Lung (tissue), 12 donors: ENCODE measurements around the gene RAMP1. TPM values are rescaled to one million over a fixed set of nuclear protein-coding genes. Genes with fewer than 3 reads are reported as not detected.
"Not testable (repeated sequence)": the region's sequence is repeated elsewhere in the genome, so short reads cannot be mapped to it uniquely, and the experiment has no call there.

Experiments used
- ATAC-seq: fragments of 200-7000 bp; cut with Tn5 transposase; one replicate; pipeline ENCODE4 v1.9.1; 2020; ENCODE audit warnings: moderate number of reproducible peaks; ENCODE audit not compliant: insufficient read depth, low FRiP score
- DNase-seq, 3 donors: peaks; one replicate each; pipeline ENCODE4 v3.0.0-alpha.2; 2013 to 2017
- H3K27ac ChIP-seq, 2 donors: one replicate each; pipeline ENCODE4 v1.5.1; 2013; ENCODE audit warnings: mild to moderate bottlenecking in 2 of 2, moderate library complexity in 2 of 2, control low read depth in 1 of 2, inconsistent platforms in 1 of 2, low read depth in 1 of 2, low read length in 1 of 2
- H3K27me3 ChIP-seq, 3 donors: one replicate each; pipeline ENCODE4 v1.5.1; 2013; ENCODE audit warnings: low read length in 2 of 3; ENCODE audit not compliant: control insufficient read depth in 3 of 3, insufficient read depth in 3 of 3
- H3K36me3 ChIP-seq, 4 donors: one replicate each; pipeline ENCODE4 v1.5.1; 2013; ENCODE audit warnings: low read length in 4 of 4, mild to moderate bottlenecking in 1 of 4, moderate library complexity in 1 of 4; ENCODE audit not compliant: control insufficient read depth in 4 of 4, insufficient read depth in 4 of 4
- H3K4me1 ChIP-seq, 5 donors: one replicate each; pipeline ENCODE4 v1.5.1; 2013; ENCODE audit warnings: low read length in 5 of 5, mild to moderate bottlenecking in 2 of 5, moderate library complexity in 1 of 5; ENCODE audit not compliant: control insufficient read depth in 5 of 5, insufficient read depth in 5 of 5
- H3K4me3 ChIP-seq: one replicate; pipeline ENCODE4 v1.5.1; 2013; ENCODE audit warnings: mild to moderate bottlenecking, control low read depth, moderate library complexity
- H3K9ac ChIP-seq, 2 donors: one replicate each; pipeline ENCODE4 v1.5.1; 2013; ENCODE audit warnings: low read length in 2 of 2, control low read depth in 1 of 2; ENCODE audit not compliant: insufficient read depth in 1 of 2
- H3K9me3 ChIP-seq, 4 donors: one replicate each; pipeline ENCODE4 v1.5.1; 2013; ENCODE audit warnings: low read length in 3 of 4, mild to moderate bottlenecking in 1 of 4, moderate library complexity in 1 of 4; ENCODE audit not compliant: control insufficient read depth in 4 of 4, insufficient read depth in 3 of 4
- WGBS, 2 donors: extraction: QIAGEN DNeasy Blood & Tissue Kit; methylation state at CpG; one replicate each; pipeline ENCODE4 v1.1.7; 2013; 5-methylcytosine and 5-hydroxymethylcytosine counted together
- polyA plus RNA-seq, 2 donors: library from polyadenylated mRNA; stranded (reverse); fragments of 200-250 nt; gene quantifications; one replicate each; pipeline ENCODE4 v1.2.1, GENCODE V29; 2013
- total RNA-seq, 2 donors: library from RNA; depleted of rRNA in 1 of 2; stranded (reverse); fragments of >200 nt in 1 of 2; gene quantifications; one replicate each; pipeline ENCODE4 v1.2.1, GENCODE V29; 2014 to 2021
- TF ChIP-seq, protein P1 (sequence below): IDR thresholded peaks from 2 replicates; pipeline ENCODE4 v1.5.1; 2012; ENCODE audit warnings: mild to moderate bottlenecking; ENCODE audit errors: control extremely low read depth, extremely low read depth
- donor health status: control.
- donor health status: control.
- donor health status: Bipolar disorder and iron deficiency.
- donor health status: healthy.
- donor health status: DM: yes; HTN: yes; CAD: no.

RAMP1 gene
- total and polyA plus RNA-seq, 4 donors: 10.5 to 26.1 (median 12.6) TPM

DNA sequence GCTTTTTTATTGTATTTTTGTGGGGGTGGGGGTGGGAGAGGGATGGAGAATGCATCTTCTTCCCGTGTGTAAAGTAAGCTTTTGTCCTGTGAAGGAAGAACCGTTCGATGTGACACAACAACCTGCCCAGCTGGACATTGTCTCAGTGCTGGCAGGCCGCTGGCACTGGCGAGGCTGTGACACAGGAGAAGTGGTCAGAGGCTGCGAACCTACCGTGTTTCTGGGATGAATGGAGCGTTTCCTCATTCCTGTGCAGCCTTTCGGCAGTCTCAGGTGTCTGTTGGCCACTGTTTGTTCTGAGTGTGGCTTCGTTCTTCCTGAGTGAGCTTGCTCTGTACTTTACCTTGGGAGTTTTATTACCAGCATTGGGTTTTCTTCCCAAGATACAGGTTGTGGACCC lies 8.0 kb downstream of the RAMP1 start:
- H3K9ac ChIP-seq: no peak overlapping the region
- no peak overlapping the region for H3K4me3 ChIP-seq
- DNase-seq (no peak), ATAC-seq (no peak)
- H3K27ac ChIP-seq: peak overlapping the region in 1 of 2 donors; percentile 10
- TF ChIP-seq, protein P1, sequence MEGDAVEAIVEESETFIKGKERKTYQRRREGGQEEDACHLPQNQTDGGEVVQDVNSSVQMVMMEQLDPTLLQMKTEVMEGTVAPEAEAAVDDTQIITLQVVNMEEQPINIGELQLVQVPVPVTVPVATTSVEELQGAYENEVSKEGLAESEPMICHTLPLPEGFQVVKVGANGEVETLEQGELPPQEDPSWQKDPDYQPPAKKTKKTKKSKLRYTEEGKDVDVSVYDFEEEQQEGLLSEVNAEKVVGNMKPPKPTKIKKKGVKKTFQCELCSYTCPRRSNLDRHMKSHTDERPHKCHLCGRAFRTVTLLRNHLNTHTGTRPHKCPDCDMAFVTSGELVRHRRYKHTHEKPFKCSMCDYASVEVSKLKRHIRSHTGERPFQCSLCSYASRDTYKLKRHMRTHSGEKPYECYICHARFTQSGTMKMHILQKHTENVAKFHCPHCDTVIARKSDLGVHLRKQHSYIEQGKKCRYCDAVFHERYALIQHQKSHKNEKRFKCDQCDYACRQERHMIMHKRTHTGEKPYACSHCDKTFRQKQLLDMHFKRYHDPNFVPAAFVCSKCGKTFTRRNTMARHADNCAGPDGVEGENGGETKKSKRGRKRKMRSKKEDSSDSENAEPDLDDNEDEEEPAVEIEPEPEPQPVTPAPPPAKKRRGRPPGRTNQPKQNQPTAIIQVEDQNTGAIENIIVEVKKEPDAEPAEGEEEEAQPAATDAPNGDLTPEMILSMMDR: no peak
- no peaks in the 10 kb centered on the region for H3K36me3 ChIP-seq
- peaks cover 0 to 8% (median 0%) of the 10 kb centered on the region in 5 donors for H3K4me1 ChIP-seq
- H3K9me3 ChIP-seq: no peaks in the 10 kb centered on the region
- WGBS, 2 donors: 83 to 86% methylated on average over 10 of the region's 10 CpGs
- H3K27me3 ChIP-seq: no peaks in the 10 kb centered on the region

- H3K36me3 ChIP-seq, H3K4me3 ChIP-seq, H3K27me3 ChIP-seq, ATAC-seq, DNase-seq, H3K4me1 ChIP-seq, H3K9ac ChIP-seq, H3K9me3 ChIP-seq, H3K27ac ChIP-seq: not testable (repeated sequence)
- WGBS, 2 donors: 92 to 97% methylated on average over 4 of the region's 4 CpGs
Measured at GRCh38 chr2:237868074-237868473, 8.7 kb downstream of the RAMP1 start.

- H3K4me1 ChIP-seq: peaks cover 0 to 10% (median 0%) of the 10 kb centered on the region in 5 donors
- ATAC-seq: no peak
- no peak overlapping the region for H3K4me3 ChIP-seq
Measured at GRCh38 chr2:237868631-237869342, 9.4 kb downstream of the RAMP1 start.

DNA sequence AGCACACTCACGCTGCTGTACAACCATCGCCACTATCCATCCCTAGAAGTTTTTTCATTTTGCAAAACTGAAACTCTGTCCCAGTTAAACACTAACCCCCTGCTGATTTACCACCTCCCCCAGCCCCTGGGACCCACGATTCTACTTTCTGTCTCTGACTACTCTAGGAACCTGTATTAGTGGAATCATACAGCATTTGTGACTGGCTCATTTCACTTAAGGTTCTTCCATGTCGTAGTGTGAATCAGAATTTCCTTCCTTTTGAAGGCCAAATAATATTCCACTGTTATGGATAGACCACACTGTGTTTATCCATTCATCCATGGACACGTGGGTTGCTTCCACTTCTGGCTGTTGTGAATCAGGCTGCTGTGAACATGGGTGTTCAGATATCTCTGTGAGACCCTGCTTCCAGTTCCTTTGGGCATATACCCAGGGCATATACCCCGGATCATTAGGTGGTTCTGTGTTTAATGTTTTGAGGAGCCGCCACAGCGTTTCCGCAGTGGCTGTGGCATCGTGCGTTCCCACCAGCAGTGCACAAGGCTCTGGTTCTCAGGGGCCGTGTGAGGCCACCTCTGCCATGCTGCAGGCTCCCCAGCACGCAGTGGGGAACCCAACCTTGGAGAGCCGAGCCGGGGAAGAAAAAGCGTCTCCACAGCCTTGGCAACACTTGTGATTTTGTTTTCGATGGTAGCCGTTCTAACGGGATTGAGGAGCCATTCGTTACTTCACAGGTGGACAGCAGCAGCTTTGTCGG lies 10.1 kb downstream of the RAMP1 start:
- Histone ChIP-seq H3K27me3 (no peaks in the 10 kb centered on the region), H3K9ac (no peak overlapping the region), H3K36me3 (no peaks in the 10 kb centered on the region), H3K9me3 (no peaks in the 10 kb centered on the region), H3K4me3 (no peak overlapping the region), H3K27ac (no peak overlapping the region), H3K4me1 (peaks cover 0 to 15% (median 0%) of the 10 kb centered on the region in 5 donors)
- TF ChIP-seq, protein P1: no peak
- ATAC-seq (no peak), DNase-seq (no peak)
- 94 to 95% methylated on average over 21 of the region's 21 CpGs for WGBS, 2 donors

More at GRCh38 chr2:237868631-237869342, 9.4 kb downstream of the RAMP1 start:
- H3K27ac ChIP-seq: no peak overlapping the region
- DNase-seq: peak in 1 of 3 donors; percentile 42
- no peak overlapping the region for H3K9ac ChIP-seq
- TF ChIP-seq, protein P1: no peak
- 52 to 69% methylated on average over 22 of the region's 22 CpGs for WGBS, 2 donors
- H3K27me3 ChIP-seq: no peaks in the 10 kb centered on the region
- no peaks in the 10 kb centered on the region for H3K36me3 ChIP-seq
- H3K9me3 ChIP-seq: no peaks in the 10 kb centered on the region
